ENCODE measurements around the gene GALK2.

GALK2 gene

GRCh38 chr15:49286649-49287404 is 116.8 kb downstream of the GALK2 start:
- no peak for ATAC-seq
- no peak for TF ChIP-seq RARB (CRISPR knock-in tag; IDR thresholded peaks at IDR 0.05)
- TF ChIP-seq ZNF565 (CRISPR knock-in tag; conservative IDR thresholded peaks at IDR 0.05; ENCODE audit: low read depth): no peak
- TF ChIP-seq TCF4 (CRISPR knock-in tag; IDR thresholded peaks at IDR 0.05; ENCODE audit: borderline replicate concordance): no peak
- TF ChIP-seq ESRRG (CRISPR knock-in tag; IDR thresholded peaks at IDR 0.05): no peak
- TF ChIP-seq CSDC2 (CRISPR knock-in tag; IDR thresholded peaks at IDR 0.05): no peak
- no peak for TF ChIP-seq ZNF8 (CRISPR knock-in tag; IDR thresholded peaks at IDR 0.05)

GRCh38 chr15:49287481-49287880 is 117.4 kb downstream of the GALK2 start:
- ATAC-seq: no peak
- no peak for TF ChIP-seq TCF4 (CRISPR knock-in tag; IDR thresholded peaks at IDR 0.05; ENCODE audit: borderline replicate concordance)
- no peak for TF ChIP-seq ISL1 (CRISPR knock-in tag; IDR thresholded peaks at IDR 0.05)
- TF ChIP-seq ZFP30 (CRISPR knock-in tag; IDR thresholded peaks at IDR 0.05): no peak
- TF ChIP-seq POU6F1 (CRISPR knock-in tag; IDR thresholded peaks at IDR 0.05; ENCODE audit: borderline replicate concordance, low read depth): no peak
- TF ChIP-seq ZNF70 (CRISPR knock-in tag; IDR thresholded peaks at IDR 0.05): no peak

GRCh38 chr15:49288391-49288790 is 118.3 kb downstream of the GALK2 start:
- TF ChIP-seq BACH2 (CRISPR knock-in tag; IDR thresholded peaks at IDR 0.05; ENCODE audit: borderline replicate concordance) (no peak), TOX (CRISPR knock-in tag; IDR thresholded peaks at IDR 0.05; ENCODE audit: borderline replicate concordance) (no peak), ZNF565 (CRISPR knock-in tag; conservative IDR thresholded peaks at IDR 0.05; ENCODE audit: low read depth) (no peak), CSRNP3 (CRISPR knock-in tag; IDR thresholded peaks at IDR 0.05) (no peak), CSDC2 (CRISPR knock-in tag; IDR thresholded peaks at IDR 0.05) (no peak), GLIS3 (CRISPR knock-in tag; IDR thresholded peaks at IDR 0.05) (no peak), ARNTL (CRISPR knock-in tag; IDR thresholded peaks at IDR 0.05; ENCODE audit: borderline replicate concordance, low read depth) (no peak), PATZ1 (CRISPR knock-in tag; IDR thresholded peaks at IDR 0.05; ENCODE audit: borderline replicate concordance) (no peak), ZC3H10 (CRISPR knock-in tag; IDR thresholded peaks at IDR 0.05) (no peak), SNAI2 (CRISPR knock-in tag; IDR thresholded peaks at IDR 0.05) (no peak), ESRRG (CRISPR knock-in tag; IDR thresholded peaks at IDR 0.05) (no peak), ISL1 (CRISPR knock-in tag; IDR thresholded peaks at IDR 0.05) (no peak), TCF4 (CRISPR knock-in tag; IDR thresholded peaks at IDR 0.05; ENCODE audit: borderline replicate concordance) (no peak), CREB5 (CRISPR knock-in tag; IDR thresholded peaks at IDR 0.05; ENCODE audit: low read depth) (no peak), ZFP30 (CRISPR knock-in tag; IDR thresholded peaks at IDR 0.05) (no peak), TSHZ2 (CRISPR knock-in tag; IDR thresholded peaks at IDR 0.05) (no peak)
- no peak for ATAC-seq

Data from SK-N-SH treated with all-trans-retinoic acid at 6 μM for 48 hours (cell line).